IPS-NIHi7 (cell line): Measurements from ENCODE around the gene CHST11.

Source experiments
- DNase-seq: peaks from one replicate; pipeline ENCODE4 v3.0.0; 2012; ENCODE audit warnings: mixed read lengths; ENCODE audit errors: extremely low spot score

The CHST11 gene

DNA sequence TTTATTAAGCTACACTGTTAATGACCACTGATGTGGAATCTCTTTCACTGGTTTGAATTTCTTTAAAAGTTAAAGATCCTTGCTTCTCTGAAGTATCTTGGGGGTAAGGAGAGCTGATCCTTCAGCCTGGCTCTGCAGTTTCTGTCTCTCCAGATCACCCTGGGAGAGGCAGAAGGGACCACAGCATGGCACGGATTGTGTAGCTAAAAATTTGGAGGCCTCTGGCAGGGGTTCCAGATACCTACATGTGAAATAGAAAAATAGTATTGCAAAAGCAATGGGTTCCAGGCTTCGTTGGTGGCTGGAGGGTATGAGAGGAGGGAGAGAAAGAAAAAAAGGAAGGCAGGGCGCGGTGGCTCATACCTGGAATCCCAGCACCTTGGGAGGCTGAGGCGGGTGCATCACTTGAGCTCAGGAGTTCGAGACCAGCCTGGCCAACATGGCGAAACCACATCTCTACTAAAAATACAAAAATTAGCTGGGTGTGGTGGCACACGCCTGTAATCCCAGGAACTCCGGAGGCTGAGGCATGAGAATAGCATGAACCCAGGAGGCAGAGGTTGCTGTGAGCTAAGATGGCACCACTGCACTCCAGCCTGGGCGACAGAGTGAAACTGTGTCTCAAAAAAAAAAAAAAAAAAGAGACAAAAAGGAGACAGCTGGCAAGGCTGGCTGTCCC is 3.4 kb downstream of the CHST11 start:
- no peak for DNase-seq

GRCh38 chr12:104460973-104461698 is 4.4 kb downstream of the CHST11 start:
- DNase-seq, result no peak

DNA sequence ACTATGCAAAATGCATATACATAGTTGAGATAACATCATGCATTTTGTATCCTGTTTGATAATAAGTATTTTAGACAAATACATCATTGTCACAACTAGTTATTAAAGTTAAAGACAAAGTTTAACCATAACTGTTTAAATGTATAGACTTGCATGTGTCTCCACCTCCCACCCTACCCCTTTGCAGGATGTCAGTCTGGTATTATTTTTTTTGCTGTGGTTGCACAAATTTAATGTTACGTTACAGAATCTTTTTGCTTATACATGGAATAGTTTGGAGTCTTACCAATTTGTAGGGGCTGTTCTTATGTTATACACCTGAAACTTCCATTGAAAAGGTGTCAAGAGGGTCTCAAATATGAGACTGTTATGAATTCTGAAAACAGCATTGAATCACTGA is 5.6 kb downstream of the CHST11 start:
- DNase-seq, result no peak

- DNase-seq, result no peak
These were observed 6.2 kb downstream of the CHST11 start for GRCh38 chr12:104462931-104463339.

GRCh38 chr12:104463368-104463767 is 6.6 kb downstream of the CHST11 start:
- DNase-seq, result no peak

DNA sequence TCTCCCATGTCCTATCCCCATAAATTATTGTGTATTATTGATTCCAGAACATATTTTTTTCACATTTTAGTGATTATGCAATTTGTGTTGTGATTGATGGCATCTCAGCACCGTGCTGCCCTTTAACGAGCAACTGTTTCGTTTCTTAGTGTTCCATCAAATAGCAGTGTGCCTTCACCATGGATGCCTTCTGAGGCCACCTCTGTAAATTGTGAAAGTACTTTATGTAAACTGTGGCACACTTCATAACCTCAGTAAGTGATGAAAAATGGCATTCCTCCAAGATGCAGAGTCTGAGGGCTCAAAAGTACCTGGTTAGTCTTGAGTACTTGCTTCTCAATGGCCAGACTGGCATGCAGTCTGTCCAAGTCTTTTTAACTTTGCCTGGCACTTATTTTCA is 8.2 kb downstream of the CHST11 start:
- DNase-seq, result no peak

- no peak for DNase-seq
These were observed 10.1 kb downstream of the CHST11 start for GRCh38 chr12:104466709-104467345.

- no peak for DNase-seq
These were observed 10.6 kb downstream of the CHST11 start for GRCh38 chr12:104467346-104467837.

- DNase-seq, result no peak
These were observed 11.6 kb downstream of the CHST11 start for GRCh38 chr12:104468371-104468770.

GRCh38 chr12:104469066-104469465 is 12.3 kb downstream of the CHST11 start:
- DNase-seq, result no peak

DNA sequence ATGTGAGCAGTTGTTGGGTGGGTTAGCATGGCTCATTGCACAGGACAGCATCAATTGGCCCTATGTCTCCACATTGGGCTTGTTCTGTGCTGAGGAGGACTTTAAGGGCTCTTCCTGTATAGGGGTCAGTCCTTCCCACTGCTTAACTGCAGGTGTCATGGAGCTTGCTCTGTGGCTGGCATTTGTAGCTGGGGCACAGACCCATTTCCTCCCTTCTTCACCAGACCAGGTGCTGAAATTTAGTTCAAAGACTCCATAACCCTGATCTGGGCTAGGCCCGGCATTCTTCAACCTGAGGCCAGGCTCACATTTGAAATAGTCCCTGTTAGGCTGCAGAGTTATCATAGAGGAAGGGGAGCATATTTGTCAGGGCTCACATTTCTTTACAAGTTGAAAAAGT is 12.8 kb downstream of the CHST11 start:
- no peak for DNase-seq

DNA sequence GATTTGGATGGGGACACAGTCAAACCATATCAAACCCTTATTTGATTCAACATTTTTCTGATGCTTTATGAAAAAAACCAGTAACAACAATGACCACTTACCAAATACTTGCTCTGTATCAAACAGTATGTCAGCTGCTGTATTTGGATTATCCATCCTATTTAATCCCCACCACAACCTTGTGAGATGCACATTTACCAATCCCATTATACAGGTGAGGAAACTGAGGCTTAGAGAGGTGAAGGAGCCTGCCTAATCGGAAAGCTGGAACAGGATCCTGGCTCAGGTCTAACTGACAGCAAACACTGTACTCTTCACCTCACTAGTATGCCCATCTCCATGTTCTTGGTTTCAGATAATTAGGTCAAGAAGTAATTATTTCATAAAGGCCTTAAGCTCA is 13.8 kb downstream of the CHST11 start:
- no peak for DNase-seq

DNA sequence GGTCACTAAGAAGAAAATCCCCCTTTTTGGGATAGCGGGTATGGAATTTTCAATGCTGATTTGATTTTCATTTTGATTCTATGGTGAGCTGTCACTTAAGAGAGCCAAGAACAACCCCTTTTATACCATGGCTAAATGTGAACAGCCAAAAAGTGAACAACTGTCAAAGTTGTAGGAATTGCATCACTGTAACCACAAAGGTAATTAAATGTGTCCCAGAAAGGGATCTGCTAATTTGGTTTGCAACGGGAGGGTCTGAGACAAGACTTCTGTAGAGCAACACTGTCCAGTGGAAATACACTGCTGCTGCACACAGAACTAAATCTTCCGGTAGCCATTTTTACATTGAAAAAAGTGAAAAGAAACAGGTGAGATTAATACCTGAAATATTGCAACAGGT is 14.6 kb downstream of the CHST11 start:
- DNase-seq, result no peak

DNA sequence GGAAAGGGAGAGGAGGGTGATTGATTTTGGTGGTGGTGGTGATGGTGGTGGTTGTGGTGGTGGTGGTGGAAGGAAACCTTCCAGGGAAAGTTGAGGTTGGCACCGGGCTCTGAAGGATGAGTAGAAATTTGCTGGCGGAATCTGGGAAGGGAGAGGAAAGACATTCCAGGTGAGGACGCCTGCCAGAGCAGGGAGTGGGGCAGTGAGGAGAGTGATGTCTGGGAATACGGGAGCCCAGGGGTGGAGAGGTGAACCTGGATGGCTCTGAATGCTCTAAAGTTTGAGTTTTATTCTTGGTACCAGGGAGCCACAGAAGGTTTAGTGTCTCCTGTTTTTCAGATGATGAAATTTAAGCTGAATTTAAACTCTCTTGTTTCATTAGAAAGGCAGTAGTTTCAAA is 16.0 kb downstream of the CHST11 start:
- DNase-seq, result no peak

GRCh38 chr12:104473374-104473983 is 16.7 kb downstream of the CHST11 start:
- no peak for DNase-seq

- no peak for DNase-seq
These were observed 18.5 kb downstream of the CHST11 start for GRCh38 chr12:104475271-104475670.

DNA sequence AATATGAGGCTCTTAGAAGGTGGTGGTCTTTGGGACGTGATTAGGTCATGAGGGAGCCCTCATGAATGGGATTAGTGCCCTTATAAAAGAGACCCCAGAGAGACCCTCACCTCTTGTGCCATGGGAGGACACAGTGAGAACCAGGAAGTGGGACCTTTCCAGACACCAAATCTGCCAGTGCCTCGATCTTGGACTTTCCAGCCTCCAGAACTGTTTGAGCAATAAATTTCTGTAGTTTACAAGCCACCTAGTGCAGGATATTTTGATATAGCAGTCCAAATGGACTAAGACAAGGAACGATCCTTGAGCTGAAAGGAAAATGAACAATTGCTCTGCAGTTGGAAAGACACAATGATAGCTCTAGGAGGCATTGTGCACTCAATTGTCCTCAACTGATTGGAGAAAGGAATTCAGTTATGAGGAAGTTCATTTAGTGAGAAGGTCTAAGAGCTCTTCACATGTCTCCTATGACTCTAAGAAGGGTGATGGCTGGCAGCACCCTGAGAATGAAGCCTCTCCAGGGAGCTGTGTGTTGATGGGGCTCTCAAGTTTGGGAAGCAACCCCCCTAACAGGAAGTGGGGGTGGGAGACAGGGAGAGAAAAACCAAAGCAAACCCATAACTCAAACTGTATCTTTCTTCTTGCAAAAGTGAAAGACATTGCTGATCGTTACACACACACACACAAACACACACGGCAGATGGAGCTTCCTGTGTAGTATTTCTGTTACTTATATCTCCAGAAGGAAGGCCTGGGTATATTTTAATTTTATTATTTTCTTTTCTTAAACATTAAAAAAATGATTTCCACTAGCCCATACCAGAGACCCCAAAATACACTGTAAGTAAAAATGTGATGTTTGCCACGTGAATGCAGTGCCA is 21.0 kb downstream of the CHST11 start:
- no peak for DNase-seq

DNA sequence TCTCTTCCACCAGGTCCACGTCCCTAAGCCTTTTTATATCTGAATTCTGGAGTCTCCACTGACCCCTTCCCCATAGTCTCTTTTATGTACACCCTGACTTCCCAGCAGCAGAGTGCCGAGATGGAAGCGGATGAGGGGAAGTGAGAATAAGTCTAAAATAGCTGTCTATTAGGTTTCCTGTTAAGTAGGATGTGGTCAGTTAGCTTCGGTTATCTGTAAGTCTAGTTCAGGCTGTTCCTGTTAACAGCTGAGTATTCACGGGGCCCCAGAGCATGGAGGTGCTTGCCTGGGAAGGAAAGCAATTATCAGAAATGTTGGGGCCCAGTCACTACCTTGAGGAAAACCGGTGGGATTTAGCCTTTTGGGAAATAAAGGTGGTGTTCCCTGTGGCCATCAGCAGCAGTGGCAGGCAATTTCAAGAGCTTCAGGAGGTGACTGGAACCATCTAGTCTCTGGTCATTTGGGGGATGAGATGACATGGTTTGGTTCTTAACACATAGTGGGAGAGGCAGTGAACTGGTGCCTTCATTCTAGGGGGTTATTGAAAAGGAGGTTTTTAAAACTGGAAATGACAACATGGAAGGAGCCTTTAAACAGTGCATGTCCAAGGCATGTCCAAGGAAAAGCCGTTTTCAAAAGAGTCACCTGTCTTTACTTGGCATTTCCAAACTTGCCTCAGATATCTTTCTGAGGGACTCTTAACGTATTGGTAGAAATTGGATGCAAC is 21.8 kb downstream of the CHST11 start:
- DNase-seq, result no peak

DNA sequence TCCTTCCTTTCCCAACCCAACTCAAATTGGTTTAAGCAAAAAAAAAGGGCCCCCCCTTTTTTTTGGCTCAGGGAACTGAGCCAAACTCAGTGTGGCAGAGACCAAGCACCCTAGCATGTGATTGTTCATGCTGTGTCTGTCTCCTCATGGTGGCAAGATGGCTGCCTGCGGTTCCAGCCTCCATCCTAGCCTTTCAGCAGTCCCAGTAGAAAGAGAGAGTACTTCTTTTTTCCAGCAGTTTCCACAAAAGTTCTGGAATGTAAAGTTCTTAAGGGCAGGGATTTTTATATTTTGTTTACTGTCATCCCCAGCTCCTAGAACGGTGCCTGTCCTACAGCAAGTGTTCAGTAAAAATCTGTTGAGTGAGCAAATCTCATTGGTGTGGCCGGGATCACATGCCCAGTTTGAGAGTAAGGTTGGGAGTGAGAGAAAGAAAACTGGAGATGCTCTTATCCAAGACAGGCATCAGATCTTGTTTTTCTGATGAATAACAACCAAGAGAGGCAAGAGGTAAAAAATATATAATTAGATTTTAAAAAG is 22.4 kb downstream of the CHST11 start:
- no peak for DNase-seq

DNA sequence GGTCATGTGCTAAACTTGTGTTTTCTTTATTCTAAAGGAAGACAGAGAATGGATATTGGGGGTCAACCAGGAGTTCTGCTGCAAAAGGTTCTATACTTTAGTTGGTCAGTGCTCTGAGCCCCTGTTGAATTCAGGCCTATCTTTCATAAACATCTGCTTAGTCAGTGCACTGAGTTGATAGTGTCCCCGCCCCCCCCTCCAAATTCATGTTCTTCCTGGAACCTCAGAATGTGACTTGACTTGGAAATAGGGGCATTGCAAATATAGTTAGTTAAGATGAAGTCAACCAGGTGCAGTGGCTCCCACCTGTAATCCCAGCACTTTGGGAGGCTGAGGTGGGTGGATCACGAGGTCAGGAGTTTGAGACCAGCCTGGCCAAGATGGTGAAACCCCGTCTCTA is 23.3 kb downstream of the CHST11 start:
- no peak for DNase-seq
